Measurements from ENCODE around the gene TBC1D19. TPM values are rescaled to one million over a fixed set of nuclear protein-coding genes. Genes with fewer than 3 reads are reported as not detected.

TBC1D19 gene
- total and polyA plus RNA-seq, 2 experiments from 2014 or later, result 18.1 to 25.0 TPM

DNA sequence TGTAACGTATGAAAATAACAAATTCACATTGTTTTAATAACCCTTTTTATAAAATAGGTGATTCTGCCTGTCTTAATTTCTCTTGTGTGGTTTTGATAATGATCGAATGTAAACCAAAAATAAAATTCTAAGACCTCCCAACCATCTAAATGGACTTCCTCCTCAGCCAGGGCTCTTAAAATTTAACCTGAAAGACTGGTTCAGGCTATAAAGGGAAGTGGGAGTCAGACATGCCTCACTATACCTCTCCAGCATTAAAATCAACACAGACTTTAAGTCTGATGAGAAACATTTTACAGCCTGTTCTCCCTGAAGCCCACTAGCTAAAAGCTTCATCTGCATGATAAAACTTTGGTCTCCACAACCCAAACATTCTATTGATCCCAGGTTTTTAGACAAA lies 179.2 kb downstream of the TBC1D19 start:
- Histone ChIP-seq H3K9me2 (ENCODE audit: insufficient read depth) (0 out of 2 replicates have a peak, but pooled peaks cover 5% of the 10 kb centered on the region), H2AFZ (no peak overlapping the region), H3K79me2 (ENCODE audit: insufficient read depth) (no peaks in the 10 kb centered on the region), H3K9ac (no peak overlapping the region), H3K4me1 (ENCODE audit: insufficient read depth) (no peaks in the 10 kb centered on the region), H3K9me3 (ENCODE audit: low read depth) (no peaks in the 10 kb centered on the region), H3F3A (ENCODE audit: insufficient read depth) (no peaks in the 10 kb centered on the region), H3K4me2 (ENCODE audit: unreplicated experiment) (no peak overlapping the region), H3K27me3 (replicated peaks; ENCODE audit: insufficient read depth) (no peaks in the 10 kb centered on the region), H3K4me3 (no peak overlapping the region), H4K20me1 (ENCODE audit: insufficient read depth) (no peaks in the 10 kb centered on the region), H3K36me3 (ENCODE audit: low read depth) (no peaks in the 10 kb centered on the region; the same call in 1 of the 2 replicates), H3K27ac (no peak overlapping the region)
- no peak for DNase-seq
- in situ Hi-C loops (cut with MboI), result loop anchor here (25.0 kb wide), 1 partner anchor 249 kb away; no protein-coding TSS in a partner anchor
- 99 to 100% methylated on average over 2 of the region's 2 CpGs for WGBS, 2 experiments (ENCODE audit: low coverage in 1 of 2, low lambda C conversion rate in 2 of 2, missing lambda C conversion rate in 2 of 2)
- TF ChIP-seq EZH2phosphoT487 (IDR thresholded peaks at IDR 0.05; ENCODE audit: insufficient read depth, low read depth) (no peak), EZH2 (IDR thresholded peaks at IDR 0.05; ENCODE audit: insufficient read depth, poor library complexity, severe bottlenecking) (no peak)

DNA sequence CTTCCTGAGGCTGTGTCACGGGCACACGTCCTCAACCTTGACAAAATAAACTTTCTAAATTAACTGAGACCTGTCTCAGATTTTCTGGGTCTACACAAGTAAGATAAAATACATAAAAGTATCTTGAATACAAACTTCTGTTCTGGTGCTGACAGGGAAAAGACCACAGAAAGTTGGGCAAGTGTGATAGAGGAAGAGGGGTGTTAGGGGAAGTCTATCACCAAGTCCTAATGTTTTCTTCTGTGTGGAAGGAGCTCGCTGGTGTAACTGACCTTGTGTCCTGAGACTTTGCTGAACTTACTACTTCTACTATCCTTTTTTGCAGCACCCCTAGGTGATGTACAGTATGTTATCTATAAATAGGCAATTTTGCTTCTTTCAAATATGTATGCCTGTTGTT lies 179.8 kb downstream of the TBC1D19 start:
- Histone ChIP-seq H3F3A (ENCODE audit: insufficient read depth) (no peaks in the 10 kb centered on the region), H4K20me1 (ENCODE audit: insufficient read depth) (no peaks in the 10 kb centered on the region), H3K27me3 (replicated peaks; ENCODE audit: insufficient read depth) (no peaks in the 10 kb centered on the region), H3K27ac (no peak overlapping the region), H3K4me2 (ENCODE audit: unreplicated experiment) (no peak overlapping the region), H3K4me1 (ENCODE audit: insufficient read depth) (no peaks in the 10 kb centered on the region), H2AFZ (no peak overlapping the region), H3K9me2 (ENCODE audit: insufficient read depth) (0 out of 2 replicates have a peak, but pooled peaks cover 5% of the 10 kb centered on the region), H3K9me3 (ENCODE audit: low read depth) (no peaks in the 10 kb centered on the region), H3K9ac (no peak overlapping the region), H3K36me3 (ENCODE audit: low read depth) (no peaks in the 10 kb centered on the region; the same call in 1 of the 2 replicates), H3K4me3 (no peak overlapping the region), H3K79me2 (ENCODE audit: insufficient read depth) (no peaks in the 10 kb centered on the region)
- TF ChIP-seq EZH2 (IDR thresholded peaks at IDR 0.05; ENCODE audit: insufficient read depth, poor library complexity, severe bottlenecking), result no peak
- TF ChIP-seq EZH2phosphoT487 (IDR thresholded peaks at IDR 0.05; ENCODE audit: insufficient read depth, low read depth), result no peak
- in situ Hi-C loops (cut with MboI), result loop anchor here (25.0 kb wide), 1 partner anchor 249 kb away; no protein-coding TSS in a partner anchor
- WGBS, 2 experiments (ENCODE audit: low coverage in 1 of 2, low lambda C conversion rate in 2 of 2, missing lambda C conversion rate in 2 of 2), result 95 to 99% methylated on average over 3 of the region's 3 CpGs
- DNase-seq, result no peak

DNA sequence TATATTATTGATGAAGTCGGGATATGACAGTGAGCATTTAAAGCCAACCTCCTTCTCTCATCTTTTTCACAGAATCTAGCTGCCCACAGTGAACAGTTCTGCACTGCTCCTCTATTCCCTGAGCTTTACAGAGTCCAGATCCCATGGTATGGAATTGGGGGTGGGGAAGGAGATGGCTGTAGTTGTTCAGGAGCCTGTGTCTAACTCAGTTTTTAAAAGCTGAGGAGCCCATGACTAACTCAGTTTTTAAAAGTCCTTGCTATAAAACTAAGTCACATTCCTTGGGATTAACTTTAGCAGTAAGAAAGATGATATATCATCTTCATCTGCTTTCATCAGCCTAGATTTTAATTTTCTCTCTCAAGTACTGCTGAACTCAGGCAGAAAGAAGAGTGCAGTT lies 180.3 kb downstream of the TBC1D19 start:
- Histone ChIP-seq H3K9me3 (ENCODE audit: low read depth) (no peaks in the 10 kb centered on the region), H4K20me1 (ENCODE audit: insufficient read depth) (no peaks in the 10 kb centered on the region), H3K4me1 (ENCODE audit: insufficient read depth) (no peaks in the 10 kb centered on the region), H2AFZ (no peak overlapping the region), H3K9ac (no peak overlapping the region), H3K79me2 (ENCODE audit: insufficient read depth) (no peaks in the 10 kb centered on the region), H3K4me2 (ENCODE audit: unreplicated experiment) (no peak overlapping the region), H3K4me3 (no peak overlapping the region), H3K36me3 (ENCODE audit: low read depth) (no peaks in the 10 kb centered on the region; the same call in 1 of the 2 replicates), H3K27ac (no peak overlapping the region), H3K27me3 (replicated peaks; ENCODE audit: insufficient read depth) (no peaks in the 10 kb centered on the region), H3K9me2 (ENCODE audit: insufficient read depth) (0 out of 2 replicates have a peak, but pooled peaks cover 5% of the 10 kb centered on the region), H3F3A (ENCODE audit: insufficient read depth) (no peaks in the 10 kb centered on the region)
- in situ Hi-C loops (cut with MboI), result loop anchor here (25.0 kb wide), 1 partner anchor 248 kb away; no protein-coding TSS in a partner anchor
- TF ChIP-seq EZH2 (IDR thresholded peaks at IDR 0.05; ENCODE audit: insufficient read depth, poor library complexity, severe bottlenecking) (no peak), EZH2phosphoT487 (IDR thresholded peaks at IDR 0.05; ENCODE audit: insufficient read depth, low read depth) (no peak)
- no peak for DNase-seq
- 95 to 96% methylated on average over 1 of the region's 1 CpG for WGBS, 2 experiments (ENCODE audit: low coverage in 1 of 2, low lambda C conversion rate in 2 of 2, missing lambda C conversion rate in 2 of 2)

DNA sequence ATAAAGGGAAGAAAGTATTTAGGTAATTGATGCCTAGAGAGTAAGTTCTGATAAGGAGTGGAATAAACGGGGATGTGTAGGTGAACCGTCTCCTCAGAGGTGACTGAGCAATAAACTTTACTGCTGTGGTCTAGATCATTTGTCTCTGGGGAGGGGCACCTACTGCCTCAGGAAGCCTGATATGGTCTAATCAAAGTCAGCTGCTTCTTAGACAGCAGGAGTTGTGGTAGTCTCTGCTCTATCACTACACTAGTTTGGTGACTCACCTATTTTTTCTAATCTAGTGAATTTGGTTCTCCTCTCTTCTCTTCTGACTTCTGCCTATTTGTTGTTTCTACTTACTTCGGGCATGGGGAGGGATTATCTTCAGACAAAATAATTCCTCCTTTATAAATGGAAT lies 181.6 kb downstream of the TBC1D19 start:
- H3K9ac ChIP-seq, result no peak overlapping the region
- H4K20me1 ChIP-seq (ENCODE audit: insufficient read depth), result no peaks in the 10 kb centered on the region
- no peaks in the 10 kb centered on the region for H3K79me2 ChIP-seq (ENCODE audit: insufficient read depth)
- H3K36me3 ChIP-seq (ENCODE audit: low read depth), result 0 out of 2 replicates have a peak, but pooled peaks cover 7% of the 10 kb centered on the region
- no peaks in the 10 kb centered on the region for H3K27me3 ChIP-seq (replicated peaks; ENCODE audit: insufficient read depth)
- H2AFZ ChIP-seq, result no peak overlapping the region
- no peak for TF ChIP-seq EZH2phosphoT487 (IDR thresholded peaks at IDR 0.05; ENCODE audit: insufficient read depth, low read depth)
- no peak for TF ChIP-seq EZH2 (IDR thresholded peaks at IDR 0.05; ENCODE audit: insufficient read depth, poor library complexity, severe bottlenecking)
- no peak for DNase-seq
- in situ Hi-C loops (cut with MboI), result loop anchor here (25.0 kb wide), 1 partner anchor 247 kb away; no protein-coding TSS in a partner anchor
- 95 to 97% methylated on average over 3 of the region's 3 CpGs for WGBS, 2 experiments (ENCODE audit: low coverage in 1 of 2, low lambda C conversion rate in 2 of 2, missing lambda C conversion rate in 2 of 2)
- no peak overlapping the region for H3K27ac ChIP-seq
- no peaks in the 10 kb centered on the region for H3K4me1 ChIP-seq (ENCODE audit: insufficient read depth)
- H3K9me2 ChIP-seq (ENCODE audit: insufficient read depth), result no peaks in the 10 kb centered on the region
- no peaks in the 10 kb centered on the region for H3K9me3 ChIP-seq (ENCODE audit: low read depth)
- no peak overlapping the region for H3K4me2 ChIP-seq (ENCODE audit: unreplicated experiment)
- no peaks in the 10 kb centered on the region for H3F3A ChIP-seq (ENCODE audit: insufficient read depth)
- no peak overlapping the region for H3K4me3 ChIP-seq
